Measurements from ENCODE around the gene JAK2. TPM values are rescaled to one million over a fixed set of nuclear protein-coding genes. Genes with fewer than 3 reads are reported as not detected.

JAK2 gene
- total RNA-seq, 4 donors from 2014 or later: 11.1 to 18.9 (median 11.9) TPM

DNA sequence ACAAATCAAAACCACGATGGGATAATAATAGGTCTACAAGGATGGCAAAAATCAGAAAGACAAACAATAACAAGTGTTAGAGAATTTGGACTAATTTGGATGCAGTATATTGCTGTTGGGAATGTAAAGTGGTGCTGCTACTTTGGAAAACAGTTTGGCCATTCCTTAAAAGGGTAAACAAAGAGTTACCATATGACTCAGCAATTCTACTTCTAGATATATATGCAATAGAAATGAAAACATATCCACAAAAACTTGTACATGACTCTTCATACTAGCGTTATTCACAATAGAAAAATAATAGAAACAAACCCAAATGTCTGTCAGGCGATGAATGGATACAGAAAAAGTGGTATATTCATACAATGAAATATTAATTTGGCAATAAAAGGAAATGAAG is 58.3 kb downstream of the JAK2 start:
- H3K9me3 ChIP-seq: peaks cover 0 to 15% (median 14%) of the 10 kb centered on the region in 3 donors
- intact Hi-C loops (cut with DNase I): no loop called here
- peaks cover 9 to 84% (median 13%) of the 10 kb centered on the region in 3 donors for H3K36me3 ChIP-seq
- WGBS, 2 donors: 89 to 91% methylated on average over 3 of the region's 3 CpGs
- no peak for DNase-seq
- no peak overlapping the region for H3K4me3 ChIP-seq
- H3K27ac ChIP-seq: no peak overlapping the region
- no peaks in the 10 kb centered on the region for H3K27me3 ChIP-seq
- no peaks in the 10 kb centered on the region for H3K4me1 ChIP-seq
- TF ChIP-seq POLR2A (IDR thresholded peaks at IDR 0.05) (no peak), CTCF (IDR thresholded peaks at IDR 0.05) (no peak)

- intact Hi-C loops (cut with DNase I): no loop called here
- H3K4me1 ChIP-seq: no peaks in the 10 kb centered on the region
- 78 to 82% methylated on average over 4 of the region's 4 CpGs for whole genome bisulfite sequencing, 2 donors
- TF ChIP-seq CTCF (IDR thresholded peaks at IDR 0.05) (no peak), POLR2A (IDR thresholded peaks at IDR 0.05) (no peak)
- H3K9me3 ChIP-seq: peaks cover 0 to 15% (median 14%) of the 10 kb centered on the region in 3 donors
- peaks cover 9 to 86% (median 13%) of the 10 kb centered on the region in 3 donors for H3K36me3 ChIP-seq
- H3K27me3 ChIP-seq: no peaks in the 10 kb centered on the region
- DNase-seq: no peak
- H3K27ac ChIP-seq: no peak overlapping the region
- no peak overlapping the region for H3K4me3 ChIP-seq
Observed at GRCh38 chr9:5044160-5044559, 59.1 kb downstream of the JAK2 start.

GRCh38 chr9:5052838-5053237 is 67.8 kb downstream of the JAK2 start:
- Histone ChIP-seq H3K27ac (no peak overlapping the region), H3K36me3 (peaks cover 0 to 95% (median 0%) of the 10 kb centered on the region in 3 donors), H3K9me3 (no peaks in the 10 kb centered on the region), H3K4me1 (no peaks in the 10 kb centered on the region), H3K27me3 (no peaks in the 10 kb centered on the region), H3K4me3 (no peak overlapping the region)
- no peak for TF ChIP-seq CTCF (IDR thresholded peaks at IDR 0.05)
- TF ChIP-seq POLR2A (IDR thresholded peaks at IDR 0.05): no peak
- 82 to 91% methylated on average over 1 of the region's 1 CpG for WGBS, 2 donors
- DNase-seq: no peak
- intact Hi-C loops (cut with DNase I): no loop called here

- H3K9me3 ChIP-seq: no peaks in the 10 kb centered on the region
- intact Hi-C loops (cut with DNase I): no loop called here
- H3K4me3 ChIP-seq: no peak overlapping the region
- WGBS, 2 donors: 36% methylated on average over 1 of the region's 1 CpG
- no peak overlapping the region for H3K27ac ChIP-seq
- no peaks in the 10 kb centered on the region for H3K27me3 ChIP-seq
- peaks cover 0 to 64% (median 0%) of the 10 kb centered on the region in 3 donors for H3K36me3 ChIP-seq
- H3K4me1 ChIP-seq: no peaks in the 10 kb centered on the region
- no peak for DNase-seq
- no peak for TF ChIP-seq POLR2A (IDR thresholded peaks at IDR 0.05)
- no peak for TF ChIP-seq CTCF (IDR thresholded peaks at IDR 0.05)
Observed at GRCh38 chr9:5062631-5063030, 77.6 kb downstream of the JAK2 start.

GRCh38 chr9:5072871-5073270 is 87.8 kb downstream of the JAK2 start:
- Histone ChIP-seq H3K36me3 (peaks cover 0 to 95% (median 0%) of the 10 kb centered on the region in 3 donors), H3K27ac (no peak overlapping the region), H3K4me3 (no peak overlapping the region), H3K9me3 (no peaks in the 10 kb centered on the region), H3K4me1 (no peaks in the 10 kb centered on the region), H3K27me3 (no peaks in the 10 kb centered on the region)
- DNase-seq: no peak
- TF ChIP-seq POLR2A (IDR thresholded peaks at IDR 0.05): no peak
- no peak for TF ChIP-seq CTCF (IDR thresholded peaks at IDR 0.05)
- intact Hi-C loops (cut with DNase I): no loop called here
- WGBS, 2 donors: 77 to 93% methylated on average over 1 of the region's 1 CpG

All from esophagus squamous epithelium (tissue), 5 donors.